ENCODE results near the gene GLT1D1.
"Not testable (repeated sequence)": the region's sequence is repeated elsewhere in the genome, so short reads cannot be mapped to it uniquely, and the experiment has no call there.

Gene GLT1D1

DNA sequence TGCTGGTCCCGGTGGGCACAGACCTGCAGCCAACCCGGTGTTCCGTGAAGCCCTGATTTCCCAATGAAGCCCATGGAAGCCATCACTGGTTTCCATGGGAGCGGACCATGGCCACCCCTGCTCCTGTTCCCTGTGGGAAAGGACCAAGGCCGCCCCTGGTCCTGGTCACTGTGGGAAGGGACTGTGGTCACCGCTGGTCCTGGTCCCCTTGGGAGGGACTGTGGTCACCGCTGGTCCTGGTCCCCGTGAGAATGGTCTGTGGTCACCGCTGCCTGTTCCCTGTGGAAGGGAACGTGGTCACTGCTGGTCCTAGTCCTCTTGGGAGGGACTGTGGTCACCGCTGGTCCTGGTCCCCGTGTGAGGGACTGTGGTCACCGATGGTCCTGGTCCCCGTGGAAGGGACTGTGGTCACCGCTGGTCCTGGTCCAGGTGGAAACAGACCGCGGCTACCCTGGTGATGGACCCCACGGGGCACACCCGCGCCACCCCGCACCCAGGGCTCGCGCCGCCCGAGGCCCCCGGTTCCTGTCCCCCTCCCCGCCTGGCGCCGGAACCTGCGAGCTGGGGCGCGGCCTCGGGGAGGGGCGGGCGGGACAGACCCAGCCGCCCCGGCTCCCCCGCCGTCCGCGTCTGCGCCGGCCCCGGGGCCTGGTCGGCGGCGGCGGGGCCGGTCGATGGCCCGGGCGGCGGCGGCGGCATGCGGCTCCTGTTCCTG is at the start of gene GLT1D1:
Gene GLT1D1 (plus strand): TSS at position 594 of the 715 bp plus-strand sequence. CDS start 104 bp downstream, at position 698.
- no peak for TF ChIP-seq CTCF (conservative IDR thresholded peaks at IDR 0.05)
- H3K27ac ChIP-seq: no peak within 1 kb of the TSS

- TF ChIP-seq CTCF (conservative IDR thresholded peaks at IDR 0.05): no peak
- H3K27ac ChIP-seq: no peak overlapping the region
Measured at GRCh38 chr12:128803788-128804187, 49.5 kb upstream of the GLT1D1 start.

DNA sequence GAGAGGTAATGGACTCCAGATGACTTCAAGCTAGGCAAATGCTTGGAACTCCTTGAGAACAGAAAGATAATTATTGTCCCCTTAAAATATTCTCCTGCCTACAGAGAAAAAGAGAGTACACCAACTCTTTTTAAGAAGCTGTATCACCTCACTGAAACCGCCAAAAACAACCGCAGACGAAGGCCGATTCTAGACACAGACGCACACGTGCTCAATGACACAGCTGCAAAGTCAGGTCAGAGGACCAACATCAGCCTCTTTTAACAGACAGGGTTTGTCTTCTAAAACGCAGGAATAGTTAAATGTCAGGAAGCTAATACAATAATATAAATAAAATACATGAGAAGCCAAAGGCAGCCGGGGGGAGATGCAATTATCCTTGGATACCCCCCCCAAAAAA is 48.5 kb upstream of the GLT1D1 start:
- no peak overlapping the region for H3K27ac ChIP-seq
- TF ChIP-seq CTCF (conservative IDR thresholded peaks at IDR 0.05): no peak

- not testable (repeated sequence) for H3K27ac ChIP-seq
Measured at GRCh38 chr12:128805406-128805805, 47.9 kb upstream of the GLT1D1 start.

DNA sequence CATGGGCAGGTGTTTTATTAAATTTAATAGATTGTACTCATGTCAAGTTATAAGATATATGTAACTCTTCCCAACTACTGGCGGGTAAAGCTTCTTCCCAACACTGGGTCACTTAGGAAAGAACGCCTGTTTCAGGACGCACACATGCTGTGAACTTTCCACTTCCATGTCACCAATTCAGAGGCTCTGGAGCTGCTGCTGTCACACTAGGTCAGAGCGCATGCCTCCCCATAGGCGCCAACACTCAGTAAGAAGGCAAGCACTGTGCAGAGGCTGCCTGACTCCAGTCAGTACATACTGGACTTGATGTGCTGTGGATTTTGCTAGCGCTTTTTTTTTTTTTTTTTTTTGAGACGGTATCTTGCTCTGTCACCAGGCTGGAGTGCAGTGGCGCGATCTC is 46.7 kb upstream of the GLT1D1 start:
- TF ChIP-seq CTCF (conservative IDR thresholded peaks at IDR 0.05): no peak
- no peak overlapping the region for H3K27ac ChIP-seq

GRCh38 chr12:128807161-128807724 is 46.0 kb upstream of the GLT1D1 start:
- no peak for TF ChIP-seq CTCF (conservative IDR thresholded peaks at IDR 0.05)
- no peak overlapping the region for H3K27ac ChIP-seq

DNA sequence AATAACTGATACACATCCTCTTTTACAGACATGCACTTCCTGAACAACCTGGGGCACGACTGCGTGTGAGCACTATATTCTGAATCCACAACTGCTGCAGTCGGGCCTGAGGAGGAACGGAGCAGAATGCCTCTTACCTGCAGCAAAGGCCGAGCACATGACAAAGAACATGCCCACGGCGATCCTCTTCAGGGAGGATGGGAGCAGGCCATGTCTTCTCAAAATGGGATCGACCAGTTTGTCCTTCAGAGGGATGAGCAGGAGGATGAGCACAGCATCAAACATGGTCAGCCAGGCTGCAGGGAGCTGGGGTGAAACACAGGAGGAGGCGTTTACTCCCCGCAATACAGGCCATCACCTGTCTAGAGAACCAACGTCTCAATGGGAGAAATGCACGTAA is 44.6 kb upstream of the GLT1D1 start:
- no peak for TF ChIP-seq CTCF (conservative IDR thresholded peaks at IDR 0.05)
- no peak overlapping the region for H3K27ac ChIP-seq

Measured in VCaP (cell line).